Measurements from ENCODE around the gene RNF31.

Gene RNF31

GRCh38 chr14:24181371-24182077 is 34.2 kb downstream of the RNF31 start:
- no peak for TF ChIP-seq CTCF (IDR thresholded peaks at IDR 0.05; ENCODE audit: low read depth, low read length, missing control alignments)
- in situ Hi-C loops (cut with HindIII; ENCODE audit: low sequenced_read_pairs): no loop called here
- H3K4me3 ChIP-seq (ENCODE audit: low read depth, low read length): no peak overlapping the region
- no peak for DNase-seq (ENCODE audit: low read depth)

DNA sequence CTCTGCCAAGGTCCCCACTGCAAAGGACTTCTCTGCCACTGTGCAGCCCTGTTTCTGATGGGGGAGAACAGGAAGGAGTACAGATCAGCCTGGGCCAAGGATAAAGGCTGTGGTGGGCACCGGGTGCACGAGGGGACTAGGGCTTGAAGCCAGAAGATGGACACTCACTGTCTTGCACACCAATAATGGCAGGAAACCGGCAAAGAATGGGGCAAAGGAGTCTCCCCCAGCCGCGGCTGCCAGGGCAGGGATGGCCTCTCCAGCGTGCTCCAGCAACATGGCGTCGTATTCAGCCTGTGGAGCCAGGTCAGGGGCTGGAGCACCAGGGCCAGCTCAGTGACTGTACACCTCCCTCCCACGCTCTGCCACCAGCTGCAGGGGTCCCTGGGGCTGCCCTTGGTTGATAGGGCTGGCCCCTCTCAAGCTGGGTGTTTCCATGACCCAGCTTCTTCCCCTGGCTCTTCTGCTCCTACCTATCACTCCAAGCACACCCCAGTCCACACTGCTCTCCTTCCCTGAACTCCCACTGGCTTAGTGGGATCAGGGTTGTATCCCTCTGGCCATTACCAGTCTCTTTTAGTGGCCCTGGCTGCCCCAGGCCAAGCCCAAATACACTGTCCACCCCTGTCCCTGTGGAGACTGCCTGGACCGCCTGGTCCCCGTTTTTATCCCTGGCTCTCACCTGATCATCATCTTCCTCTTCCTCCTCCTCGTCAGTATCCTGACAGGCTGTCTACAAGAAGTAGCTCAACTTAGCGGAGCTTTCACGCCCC is 35.0 kb downstream of the RNF31 start:
- in situ Hi-C loops (cut with HindIII; ENCODE audit: low sequenced_read_pairs): no loop called here
- DNase-seq (ENCODE audit: low read depth): no peak
- no peak for TF ChIP-seq CTCF (IDR thresholded peaks at IDR 0.05; ENCODE audit: low read depth, low read length, missing control alignments)
- no peak overlapping the region for H3K4me3 ChIP-seq (ENCODE audit: low read depth, low read length)

- no peak overlapping the region for H3K4me3 ChIP-seq (ENCODE audit: low read depth, low read length)
- TF ChIP-seq CTCF (IDR thresholded peaks at IDR 0.05; ENCODE audit: low read depth, low read length, missing control alignments): no peak
- in situ Hi-C loops (cut with HindIII; ENCODE audit: low sequenced_read_pairs): no loop called here
- DNase-seq (ENCODE audit: low read depth): no peak
These were observed 35.8 kb downstream of the RNF31 start for GRCh38 chr14:24183014-24183481.

DNA sequence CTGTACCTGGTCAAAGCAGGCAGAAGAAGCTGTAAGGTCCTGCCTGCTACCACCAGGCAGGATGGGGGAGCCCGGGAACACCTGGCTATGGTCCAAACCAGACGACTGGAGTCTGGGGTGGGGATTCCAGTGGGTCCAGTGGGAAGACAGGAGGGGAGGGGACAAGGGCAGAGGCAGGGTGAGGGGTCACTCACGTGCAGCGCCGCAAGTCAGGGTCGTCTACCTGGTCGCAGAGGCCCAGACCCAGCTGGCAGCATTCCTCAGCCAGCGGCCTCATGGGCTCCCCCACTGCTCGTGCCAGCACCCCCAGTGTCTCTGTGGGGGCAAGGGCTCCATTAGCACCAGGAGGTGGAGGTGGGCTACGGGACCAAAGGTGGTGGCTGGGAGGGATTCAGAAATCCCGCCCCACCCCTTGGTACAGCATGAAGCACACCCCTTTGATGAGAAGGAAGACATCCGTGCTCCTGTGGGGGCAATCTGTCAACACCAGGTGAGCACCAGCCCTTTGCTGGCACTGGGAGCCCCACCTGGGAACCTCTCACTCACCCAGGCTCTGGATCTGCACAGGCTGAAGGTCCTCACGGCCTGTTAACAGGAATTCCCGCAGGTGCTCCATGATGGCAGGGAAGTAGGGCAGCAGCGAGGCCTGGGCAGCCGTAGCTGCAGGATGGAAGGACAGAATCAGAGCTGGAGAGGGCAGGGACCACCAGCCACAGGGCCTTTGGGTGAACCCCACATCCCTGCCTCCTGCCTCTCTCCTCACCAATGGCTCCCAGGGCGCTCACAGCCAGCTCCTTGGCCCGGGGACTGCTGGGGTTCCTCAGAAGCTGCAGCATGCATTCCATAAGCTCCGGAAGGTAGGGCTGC is 37.0 kb downstream of the RNF31 start:
- no peak for TF ChIP-seq CTCF (IDR thresholded peaks at IDR 0.05; ENCODE audit: low read depth, low read length, missing control alignments)
- no peak overlapping the region for H3K4me3 ChIP-seq (ENCODE audit: low read depth, low read length)
- no peak for DNase-seq (ENCODE audit: low read depth)
- in situ Hi-C loops (cut with HindIII; ENCODE audit: low sequenced_read_pairs): no loop called here

GRCh38 chr14:24185026-24185425 is 37.7 kb downstream of the RNF31 start:
- in situ Hi-C loops (cut with HindIII; ENCODE audit: low sequenced_read_pairs): no loop called here
- no peak overlapping the region for H3K4me3 ChIP-seq (ENCODE audit: low read depth, low read length)
- DNase-seq (ENCODE audit: low read depth): no peak
- no peak for TF ChIP-seq CTCF (IDR thresholded peaks at IDR 0.05; ENCODE audit: low read depth, low read length, missing control alignments)

- TF ChIP-seq CTCF (IDR thresholded peaks at IDR 0.05; ENCODE audit: low read depth, low read length, missing control alignments): no peak
- in situ Hi-C loops (cut with HindIII; ENCODE audit: low sequenced_read_pairs): no loop called here
- no peak for DNase-seq (ENCODE audit: low read depth)
- H3K4me3 ChIP-seq (ENCODE audit: low read depth, low read length): no peak overlapping the region
These were observed 38.4 kb downstream of the RNF31 start for GRCh38 chr14:24185741-24186140.
